NOMO-1 treated with dmso at 0.1 percent for 144 hours (cell line): ENCODE measurements around the gene ZMYM1.
"Not testable (repeated sequence)": the region's sequence is repeated elsewhere in the genome, so short reads cannot be mapped to it uniquely, and the experiment has no call there.

Source experiments
- DNase-seq: peaks from one replicate; lab custom pipeline; 2025; ENCODE audit not compliant: unreplicated experiment; lab: John Stamatoyannopoulos, UW

The ZMYM1 gene

GRCh38 chr1:35079003-35079930 lies at the start of gene ZMYM1:
TSS of gene ZMYM1 (plus strand) at chr1:35079385. CDS start at chr1:35093988, 14,603 bp downstream.
- DNase-seq, result peak; percentile 44

DNA sequence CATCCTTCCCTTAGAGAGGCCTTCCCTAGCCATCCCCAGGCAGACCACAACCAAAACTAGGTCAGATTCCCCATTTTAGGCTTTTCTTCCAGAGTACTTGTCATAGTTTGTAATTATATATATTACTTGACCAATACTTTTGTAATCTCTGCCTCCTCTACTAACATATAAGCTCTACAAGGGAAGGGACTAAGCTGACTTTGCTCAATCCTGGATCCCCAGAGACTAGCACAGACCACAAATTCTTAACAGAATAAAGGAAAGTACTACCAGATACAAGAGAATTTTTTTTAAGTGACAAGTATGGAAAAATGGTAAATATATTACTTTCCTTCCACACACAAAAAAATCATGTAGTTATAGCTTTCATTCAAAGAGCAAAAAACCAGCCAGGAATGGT lies 49.4 kb upstream of the ZMYM1 start:
- DNase-seq, result no peak

DNA sequence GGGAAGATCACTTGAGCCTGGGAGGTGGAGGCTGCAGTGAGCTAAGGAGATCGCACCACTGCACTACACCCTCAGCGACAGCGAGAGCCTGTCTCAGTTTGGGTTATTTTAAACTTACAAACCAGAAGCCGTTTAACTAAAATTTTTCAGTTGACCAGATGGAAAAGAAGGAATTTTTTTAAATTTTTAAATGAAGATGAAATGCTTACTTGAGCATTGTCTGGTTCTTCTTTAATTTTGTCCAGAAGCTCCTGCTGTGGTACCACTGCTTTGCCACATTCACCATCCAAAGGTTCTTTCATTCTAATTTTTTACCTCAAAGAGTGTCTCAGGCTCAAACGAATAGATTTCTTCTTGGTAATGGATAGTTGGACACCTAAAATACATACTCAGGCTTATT lies 48.8 kb upstream of the ZMYM1 start:
- no peak for DNase-seq

DNA sequence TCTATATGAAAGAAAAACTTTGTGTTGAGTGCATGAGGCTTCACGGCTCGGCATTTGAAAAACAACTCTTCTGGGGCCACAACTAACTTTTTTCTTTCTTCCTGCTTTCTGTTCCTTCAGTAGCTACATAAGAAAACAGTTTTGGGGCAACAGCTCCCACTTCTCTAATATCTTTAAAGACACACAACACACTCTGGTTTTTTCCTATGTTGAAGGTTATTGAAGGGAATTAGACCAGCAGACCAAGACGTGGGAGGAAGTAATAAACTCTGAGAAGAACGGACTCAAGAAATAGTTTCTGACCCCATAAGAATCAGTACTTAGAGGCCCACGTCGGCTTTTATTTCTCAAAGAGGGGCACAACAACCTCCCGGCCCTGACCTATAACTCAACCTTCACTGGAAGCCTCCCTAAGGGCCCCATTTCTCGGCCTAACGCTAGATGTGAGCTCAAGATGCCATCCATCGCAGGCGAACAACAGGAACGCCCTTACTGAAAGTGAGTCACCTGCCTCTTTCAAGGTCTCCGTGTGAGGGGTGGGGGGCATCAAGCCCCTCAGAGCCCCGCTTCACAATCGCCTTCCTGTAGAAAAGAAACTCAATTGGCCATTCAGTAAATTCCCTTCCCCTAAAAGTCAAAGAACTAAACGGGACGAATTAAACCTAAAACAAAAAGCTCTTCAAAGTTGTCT lies 48.3 kb upstream of the ZMYM1 start:
- DNase-seq, result peak; percentile 69

DNA sequence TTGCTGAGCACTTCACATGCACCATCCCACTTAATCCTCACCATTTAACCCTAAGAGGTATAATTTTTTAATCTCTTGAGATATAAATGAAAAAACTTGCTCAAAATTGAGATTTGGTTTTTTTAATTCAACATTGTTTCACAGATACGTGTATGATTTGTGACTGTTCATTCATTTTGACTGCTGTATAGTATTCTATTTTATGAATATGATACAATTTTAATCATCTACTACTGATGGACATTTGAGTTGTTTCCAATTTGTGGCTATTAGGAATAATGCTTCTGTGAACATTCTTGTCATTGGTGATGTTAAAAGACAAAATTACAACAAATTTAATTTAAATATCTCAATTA lies 46.8 kb upstream of the ZMYM1 start:
- no peak for DNase-seq

DNA sequence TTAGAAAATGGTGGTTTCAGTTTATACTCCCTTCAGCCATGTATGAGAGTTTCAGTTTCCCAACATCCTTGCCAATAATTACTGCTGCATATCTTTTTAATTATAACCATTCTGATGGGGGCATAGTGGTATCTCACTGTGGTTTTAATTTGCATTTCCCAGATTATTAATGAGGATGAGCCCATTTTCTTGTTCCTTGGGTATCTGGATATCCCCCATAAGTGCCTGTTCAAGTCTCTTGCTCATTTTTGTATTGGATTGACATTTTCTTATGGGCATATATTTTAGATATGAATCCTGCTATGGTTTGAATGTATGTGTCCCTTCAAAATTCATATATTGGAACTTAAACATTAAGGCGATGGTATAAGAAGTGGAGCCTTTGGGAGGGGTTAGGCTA lies 45.8 kb upstream of the ZMYM1 start:
- DNase-seq, result no peak

DNA sequence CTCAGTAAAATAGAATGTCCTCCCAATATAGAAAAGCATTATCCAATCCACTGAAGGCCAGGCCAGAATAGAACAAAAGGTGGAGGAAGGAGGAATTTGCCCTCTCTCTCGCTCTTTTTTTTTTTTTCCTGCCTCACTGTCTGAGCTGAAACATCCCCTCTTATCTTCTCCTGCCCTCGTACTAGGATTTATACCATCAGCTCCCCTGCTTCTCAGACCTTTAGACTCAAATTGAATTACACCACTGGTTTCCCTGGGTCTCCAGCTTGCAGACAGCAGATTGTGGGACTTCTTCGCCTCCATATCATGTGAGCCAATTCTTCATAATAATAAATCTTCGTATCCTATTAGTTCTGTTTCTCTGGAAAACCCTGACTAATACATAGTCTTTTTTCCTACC lies 42.6 kb upstream of the ZMYM1 start:
- DNase-seq, result no peak

DNA sequence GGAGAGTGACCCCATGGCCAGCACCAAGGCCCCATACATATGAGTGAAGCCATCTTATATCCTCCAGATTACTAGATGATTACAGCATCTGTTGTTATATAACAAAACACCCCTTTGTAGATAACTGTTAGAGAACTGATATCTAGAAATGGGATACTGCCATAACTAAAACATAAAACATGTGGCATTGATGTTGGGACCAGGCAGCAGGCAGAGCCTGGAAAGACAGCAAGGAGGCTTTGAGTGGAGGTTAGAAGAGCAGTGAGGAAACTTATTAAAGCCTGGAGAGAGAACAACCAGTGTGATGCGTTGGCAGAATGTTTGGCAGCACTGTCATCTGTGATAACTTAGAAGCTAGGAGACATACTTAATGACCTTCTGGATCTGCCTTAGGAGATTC lies 42.0 kb upstream of the ZMYM1 start:
- DNase-seq, result no peak

- DNase-seq, result no peak
Measured at GRCh38 chr1:35038723-35039122, 40.5 kb upstream of the ZMYM1 start.

GRCh38 chr1:35043498-35043897 lies 35.7 kb upstream of the ZMYM1 start:
- DNase-seq, result no peak

DNA sequence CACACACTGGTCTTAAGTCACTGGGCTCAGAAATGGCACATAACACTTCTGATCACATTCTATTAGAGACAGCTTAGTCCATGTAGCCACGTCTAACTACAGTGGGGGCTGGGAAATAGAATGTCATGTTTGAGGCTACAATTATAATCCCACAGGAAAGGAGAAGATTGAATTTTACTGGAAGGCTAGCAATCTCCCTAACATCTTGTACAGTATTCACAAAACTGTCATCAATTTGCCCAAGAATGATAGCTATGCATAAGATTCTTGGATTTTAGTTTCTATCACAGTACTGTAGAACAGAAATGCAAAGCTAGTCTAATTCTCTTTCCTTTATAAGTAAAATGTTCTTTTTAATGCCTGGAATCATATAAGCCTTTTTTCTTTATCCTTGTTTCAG lies 34.8 kb upstream of the ZMYM1 start:
- DNase-seq, result no peak

- no peak for DNase-seq
Measured at GRCh38 chr1:35046730-35047129, 32.5 kb upstream of the ZMYM1 start.

- no peak for DNase-seq
Measured at GRCh38 chr1:35047188-35047858, 31.9 kb upstream of the ZMYM1 start.

- DNase-seq, result no peak
Measured at GRCh38 chr1:35049116-35049515, 30.1 kb upstream of the ZMYM1 start.

GRCh38 chr1:35053433-35053832 lies 25.8 kb upstream of the ZMYM1 start:
- no peak for DNase-seq

DNA sequence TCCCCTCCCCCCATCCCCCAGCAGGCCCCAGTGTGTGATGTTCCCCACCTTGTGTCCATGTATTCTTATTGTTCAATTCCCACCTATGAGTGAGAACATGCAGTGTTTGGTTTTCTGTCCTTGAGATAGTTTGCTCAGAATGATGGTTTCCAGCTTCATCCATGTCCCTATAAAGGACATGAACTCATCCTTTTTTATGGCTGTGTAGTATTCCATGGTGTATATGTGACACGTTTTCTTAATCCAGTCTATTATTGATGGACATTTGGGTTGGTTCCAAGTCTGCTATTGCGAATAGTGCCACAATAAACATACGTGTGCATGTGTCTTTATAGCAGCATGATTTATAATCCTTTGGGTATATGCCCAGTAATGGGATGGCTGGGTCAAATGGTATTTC lies 24.9 kb upstream of the ZMYM1 start:
- not testable (repeated sequence) for DNase-seq

DNA sequence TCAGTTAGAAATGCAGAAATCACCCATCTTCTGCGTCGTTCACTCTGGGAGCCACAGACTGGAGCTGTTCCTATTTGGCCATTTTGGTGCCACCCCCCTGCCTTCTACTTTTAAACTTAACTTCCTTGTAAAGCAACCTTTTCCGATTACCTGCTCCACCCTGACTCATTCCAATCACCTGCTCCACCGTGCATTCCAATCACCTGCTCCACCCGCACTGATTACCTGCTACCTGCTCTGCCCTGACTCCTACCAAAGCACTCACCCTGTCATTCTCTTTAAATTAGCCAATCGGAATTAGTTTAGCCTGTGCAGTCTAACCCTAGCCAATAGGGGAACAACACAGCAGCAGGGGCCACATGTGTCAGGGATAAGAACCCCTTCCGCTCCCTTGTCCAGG lies 20.9 kb upstream of the ZMYM1 start:
- not testable (repeated sequence) for DNase-seq

GRCh38 chr1:35058988-35059387 lies 20.2 kb upstream of the ZMYM1 start:
- DNase-seq, result no peak

DNA sequence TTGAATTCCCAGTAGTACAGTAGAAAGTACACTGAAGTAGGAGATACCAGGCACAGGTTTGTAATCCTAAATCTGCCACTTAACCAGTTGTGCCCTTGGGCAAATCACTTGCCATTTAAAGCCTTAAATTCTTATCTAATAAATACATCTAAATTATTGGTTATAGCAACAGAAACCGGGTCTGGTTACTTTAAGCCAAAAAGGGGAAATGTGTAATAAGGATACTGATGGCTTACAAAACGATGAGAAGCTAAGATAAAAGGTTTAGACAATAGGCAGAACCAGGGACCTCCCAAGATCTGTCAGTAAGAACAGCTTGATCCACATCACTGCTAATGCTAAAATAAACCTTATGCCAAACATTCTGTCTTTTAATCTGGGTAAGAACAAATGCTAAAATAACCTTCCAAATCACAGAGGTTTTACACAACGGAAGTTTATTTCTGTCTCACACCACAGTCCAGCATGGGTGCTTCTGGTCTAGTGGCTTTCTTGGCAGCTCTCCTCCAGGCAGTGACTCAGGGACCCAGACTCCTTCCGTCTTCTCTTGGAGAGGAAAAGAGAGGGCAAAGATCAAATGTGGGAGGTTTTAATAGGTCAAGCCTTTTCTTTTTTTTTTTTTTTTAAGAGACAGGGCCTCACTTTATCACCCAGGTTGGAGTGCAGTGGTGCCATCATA lies 16.5 kb upstream of the ZMYM1 start:
- DNase-seq, result no peak

- no peak for DNase-seq
Measured at GRCh38 chr1:35064265-35064664, 14.9 kb upstream of the ZMYM1 start.

- DNase-seq, result no peak
Measured at GRCh38 chr1:35069746-35070145, 9.4 kb upstream of the ZMYM1 start.
